CD1c-positive myeloid dendritic cell (primary cell): ENCODE results near the gene FDPS.
"Not testable (repeated sequence)": the region's sequence is repeated elsewhere in the genome, so short reads cannot be mapped to it uniquely, and the experiment has no call there.

ENCODE experiments used
- DNase-seq: peaks from one replicate; pipeline ENCODE4 v3.0.0-alpha.2; 2016; ENCODE audit errors: extremely low spot score

The FDPS gene

GRCh38 chr1:155285631-155286044, 23.0 kb upstream of the FDPS start:
- no peak for DNase-seq

- no peak for DNase-seq
These were observed 22.1 kb upstream of the FDPS start for GRCh38 chr1:155286544-155286943.

GRCh38 chr1:155287987-155288543, 20.6 kb upstream of the FDPS start:
- no peak for DNase-seq

GRCh38 chr1:155291006-155291405, 17.7 kb upstream of the FDPS start:
- not testable (repeated sequence) for DNase-seq

- DNase-seq, result no peak
These were observed 15.4 kb upstream of the FDPS start for GRCh38 chr1:155293086-155293749.

- no peak for DNase-seq
These were observed 14.0 kb upstream of the FDPS start for GRCh38 chr1:155294520-155295182.

GRCh38 chr1:155295183-155295941, 13.3 kb upstream of the FDPS start:
- DNase-seq, result no peak

- no peak for DNase-seq
These were observed 12.8 kb upstream of the FDPS start for GRCh38 chr1:155295942-155296267.

- no peak for DNase-seq
These were observed 12.0 kb upstream of the FDPS start for GRCh38 chr1:155296661-155297060.

GRCh38 chr1:155297384-155297783, 11.3 kb upstream of the FDPS start:
- no peak for DNase-seq

GRCh38 chr1:155300024-155300423, 8.6 kb upstream of the FDPS start:
- DNase-seq, result no peak

GRCh38 chr1:155300553-155301329, 7.9 kb upstream of the FDPS start:
- DNase-seq, result no peak

GRCh38 chr1:155301342-155301841, 7.3 kb upstream of the FDPS start, which contains the start of gene PKLR:
Gene PKLR, minus strand, starts transcription at chr1:155301438. Its CDS starts 43 bp downstream, at chr1:155301395.
- no peak for DNase-seq

GRCh38 chr1:155304558-155305063, 4.1 kb upstream of the FDPS start:
- no peak for DNase-seq

- no peak for DNase-seq
These were observed 2.7 kb upstream of the FDPS start for GRCh38 chr1:155305881-155306391.

GRCh38 chr1:155307247-155307740, 1.4 kb upstream of the FDPS start:
- peak; percentile 6 for DNase-seq

- DNase-seq, result peak; percentile 5
These were observed 856 bp downstream of the FDPS start for GRCh38 chr1:155309423-155310021.

- no peak for DNase-seq
These were observed 4.6 kb downstream of the FDPS start for GRCh38 chr1:155313261-155313660.

GRCh38 chr1:155316922-155317321, 8.3 kb downstream of the FDPS start:
- no peak for DNase-seq

- DNase-seq, result no peak
These were observed 9.4 kb downstream of the FDPS start for GRCh38 chr1:155318082-155318481.

GRCh38 chr1:155319536-155319935, 10.9 kb downstream of the FDPS start:
- no peak for DNase-seq
